Measurements from ENCODE around the gene SPCS2. TPM values are rescaled to one million over a fixed set of nuclear protein-coding genes. Genes with fewer than 3 reads are reported as not detected.

SPCS2 gene
- total RNA-seq: 119 to 141 TPM (median 133 TPM) in 3 replicates
- long read RNA-seq, partial matches to known transcripts: 0 of 13 reads
- long read RNA-seq, other reads (novel, unspliced or antisense): 6 of 13 reads

DNA sequence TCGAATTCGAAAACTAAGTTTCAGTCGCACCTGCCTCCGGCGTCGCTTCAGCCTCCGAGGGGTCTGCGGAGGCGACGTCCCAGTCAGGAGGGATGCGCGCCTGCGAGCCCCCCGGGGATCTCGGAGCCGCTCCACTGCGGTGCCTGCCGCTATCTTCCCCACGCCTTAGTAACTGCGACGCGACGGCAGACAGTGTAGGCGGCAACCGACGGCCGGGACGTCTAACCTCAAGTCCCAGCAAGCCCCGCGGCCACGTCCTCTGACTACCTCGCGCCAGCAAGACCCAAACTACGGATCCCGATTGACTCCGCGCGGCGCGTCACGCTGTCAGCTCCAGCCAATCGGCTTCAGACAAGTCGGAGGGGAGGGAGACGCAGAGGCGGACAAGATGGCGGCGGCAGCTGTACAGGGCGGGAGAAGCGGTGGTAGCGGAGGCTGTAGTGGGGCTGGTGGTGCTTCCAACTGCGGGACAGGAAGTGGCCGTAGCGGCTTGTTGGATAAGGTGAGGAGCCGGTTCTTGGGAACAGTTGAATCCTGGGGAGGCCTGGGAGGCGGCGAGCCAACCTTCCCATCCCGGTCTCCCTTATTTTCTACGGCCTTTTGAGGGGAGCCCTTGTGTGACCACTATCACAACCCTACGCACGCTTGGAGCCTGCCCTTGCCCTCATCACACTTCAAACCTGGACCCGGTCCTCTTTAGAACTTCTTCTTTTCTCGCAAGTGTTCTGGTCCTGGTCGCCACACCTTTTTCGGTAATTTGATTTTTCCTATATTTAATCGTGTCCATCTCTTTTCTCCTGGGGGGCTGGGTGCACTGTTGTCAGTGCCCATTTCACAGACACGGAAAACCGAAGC, at the start of gene SPCS2, which contains the start of gene XRRA1:
SPCS2 (plus strand) TSS at position 369 of the 855 bp plus-strand sequence; CDS start at position 389, 20 bp downstream.
XRRA1 (minus strand) TSS at position 194 of the 855 bp plus-strand sequence. CDS start 8,213 bp downstream, outside the sequence.
- peaks cover 33% of the 10 kb centered on the region for H3K4me1 Mint-ChIP-seq (ENCODE audit: low read depth)
- peak within 1 kb of the TSS; percentile 89 for H3K4me3 Mint-ChIP-seq (ENCODE audit: unreplicated experiment)
- TF ChIP-seq, protein P1, sequence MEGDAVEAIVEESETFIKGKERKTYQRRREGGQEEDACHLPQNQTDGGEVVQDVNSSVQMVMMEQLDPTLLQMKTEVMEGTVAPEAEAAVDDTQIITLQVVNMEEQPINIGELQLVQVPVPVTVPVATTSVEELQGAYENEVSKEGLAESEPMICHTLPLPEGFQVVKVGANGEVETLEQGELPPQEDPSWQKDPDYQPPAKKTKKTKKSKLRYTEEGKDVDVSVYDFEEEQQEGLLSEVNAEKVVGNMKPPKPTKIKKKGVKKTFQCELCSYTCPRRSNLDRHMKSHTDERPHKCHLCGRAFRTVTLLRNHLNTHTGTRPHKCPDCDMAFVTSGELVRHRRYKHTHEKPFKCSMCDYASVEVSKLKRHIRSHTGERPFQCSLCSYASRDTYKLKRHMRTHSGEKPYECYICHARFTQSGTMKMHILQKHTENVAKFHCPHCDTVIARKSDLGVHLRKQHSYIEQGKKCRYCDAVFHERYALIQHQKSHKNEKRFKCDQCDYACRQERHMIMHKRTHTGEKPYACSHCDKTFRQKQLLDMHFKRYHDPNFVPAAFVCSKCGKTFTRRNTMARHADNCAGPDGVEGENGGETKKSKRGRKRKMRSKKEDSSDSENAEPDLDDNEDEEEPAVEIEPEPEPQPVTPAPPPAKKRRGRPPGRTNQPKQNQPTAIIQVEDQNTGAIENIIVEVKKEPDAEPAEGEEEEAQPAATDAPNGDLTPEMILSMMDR (IDR thresholded peaks at IDR 0.05): no peak
- peak; percentile 100 for DNase-seq (ENCODE audit: low spot score)
- no peaks in the 10 kb centered on the region for H3K9me3 Mint-ChIP-seq (ENCODE audit: low read depth)
- peak within 1 kb of the TSS; percentile 97 for H3K27ac Mint-ChIP-seq (ENCODE audit: unreplicated experiment)
- no peaks in the 10 kb centered on the region for H3K36me3 Mint-ChIP-seq (ENCODE audit: low read depth)
- no peaks in the 10 kb centered on the region for H3K27me3 Mint-ChIP-seq (ENCODE audit: low read depth)

DNA sequence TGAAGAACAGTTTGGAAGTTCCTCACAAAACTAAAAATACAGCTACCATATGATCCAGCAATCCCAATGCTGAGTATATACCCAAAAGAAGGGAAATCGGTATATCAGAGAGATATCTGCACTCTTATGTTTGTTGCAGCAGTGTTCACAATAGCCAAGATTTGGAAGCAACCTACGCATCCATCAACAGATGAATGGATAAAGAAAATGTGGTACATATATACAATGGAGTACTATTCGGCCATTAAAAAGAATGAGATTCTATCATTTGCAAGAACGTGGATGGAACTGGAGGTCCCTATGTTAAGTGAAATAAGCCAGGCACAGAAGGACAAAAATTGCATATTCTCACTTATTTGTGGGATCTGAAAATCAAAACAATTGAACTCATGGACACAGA, 46.7 kb upstream of the SPCS2 start:
- no peaks in the 10 kb centered on the region for H3K27me3 Mint-ChIP-seq (ENCODE audit: low read depth)
- peaks cover 42% of the 10 kb centered on the region for H3K9me3 Mint-ChIP-seq (ENCODE audit: low read depth)
- no peak overlapping the region for H3K4me3 Mint-ChIP-seq (ENCODE audit: unreplicated experiment)
- no peak for DNase-seq (ENCODE audit: low spot score)
- no peak overlapping the region for H3K27ac Mint-ChIP-seq (ENCODE audit: unreplicated experiment)
- no peaks in the 10 kb centered on the region for H3K4me1 Mint-ChIP-seq (ENCODE audit: low read depth)
- TF ChIP-seq, protein P1 (IDR thresholded peaks at IDR 0.05): no peak
- H3K36me3 Mint-ChIP-seq (ENCODE audit: low read depth): peaks cover 29% of the 10 kb centered on the region

DNA sequence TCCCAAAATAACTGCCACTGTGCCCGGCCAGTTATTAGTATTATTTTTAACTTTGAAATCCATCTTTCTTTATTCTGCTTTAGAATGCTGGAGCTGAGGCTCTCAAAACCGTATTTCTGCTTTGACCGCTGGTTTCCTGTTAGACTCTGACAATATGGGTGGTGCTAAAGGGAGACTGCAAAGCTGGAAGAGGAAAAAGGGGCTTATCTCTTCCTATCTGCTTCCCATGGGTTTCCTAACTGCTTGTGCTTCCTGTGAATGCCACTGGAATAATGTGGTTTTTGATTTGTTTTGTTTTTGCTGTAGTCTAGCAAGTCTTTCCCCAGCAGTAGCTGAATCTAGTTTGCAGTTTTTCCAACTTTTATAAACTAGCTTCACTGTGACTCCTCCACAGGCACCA, 43.7 kb upstream of the SPCS2 start:
- Mint-ChIP-seq H3K36me3 (ENCODE audit: low read depth) (peaks cover 24% of the 10 kb centered on the region), H3K4me1 (ENCODE audit: low read depth) (no peaks in the 10 kb centered on the region), H3K9me3 (ENCODE audit: low read depth) (peaks cover 21% of the 10 kb centered on the region), H3K4me3 (ENCODE audit: unreplicated experiment) (no peak overlapping the region), H3K27ac (ENCODE audit: unreplicated experiment) (peak overlapping the region; percentile 11), H3K27me3 (ENCODE audit: low read depth) (no peaks in the 10 kb centered on the region)
- DNase-seq (ENCODE audit: low spot score): no peak
- TF ChIP-seq, protein P1 (IDR thresholded peaks at IDR 0.05): no peak

DNA sequence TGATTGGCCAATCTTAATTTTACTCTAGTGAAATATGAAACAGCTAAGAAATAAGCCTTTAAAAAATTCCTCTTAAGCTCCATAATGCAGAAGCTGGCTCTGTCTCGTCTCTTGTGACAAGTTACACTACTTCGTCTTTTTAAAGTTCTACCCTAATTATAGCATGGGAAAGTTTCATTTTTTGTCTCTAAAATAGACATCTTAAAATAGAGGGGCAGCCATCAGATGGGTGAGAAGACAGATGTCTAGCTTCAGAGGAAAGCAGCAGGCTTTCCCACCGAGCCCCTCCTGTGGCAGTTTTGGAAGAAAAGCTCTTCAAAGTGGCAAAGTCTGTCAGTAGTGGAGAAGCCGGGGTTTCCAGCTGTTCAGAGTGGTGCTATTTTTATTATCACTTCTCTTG, 39.7 kb upstream of the SPCS2 start:
- H3K4me1 Mint-ChIP-seq (ENCODE audit: low read depth): no peaks in the 10 kb centered on the region
- H3K4me3 Mint-ChIP-seq (ENCODE audit: unreplicated experiment): no peak overlapping the region
- TF ChIP-seq, protein P1 (IDR thresholded peaks at IDR 0.05): no peak
- H3K27ac Mint-ChIP-seq (ENCODE audit: unreplicated experiment): no peak overlapping the region
- no peaks in the 10 kb centered on the region for H3K27me3 Mint-ChIP-seq (ENCODE audit: low read depth)
- DNase-seq (ENCODE audit: low spot score): no peak
- H3K9me3 Mint-ChIP-seq (ENCODE audit: low read depth): no peaks in the 10 kb centered on the region
- H3K36me3 Mint-ChIP-seq (ENCODE audit: low read depth): peaks cover 16% of the 10 kb centered on the region

DNA sequence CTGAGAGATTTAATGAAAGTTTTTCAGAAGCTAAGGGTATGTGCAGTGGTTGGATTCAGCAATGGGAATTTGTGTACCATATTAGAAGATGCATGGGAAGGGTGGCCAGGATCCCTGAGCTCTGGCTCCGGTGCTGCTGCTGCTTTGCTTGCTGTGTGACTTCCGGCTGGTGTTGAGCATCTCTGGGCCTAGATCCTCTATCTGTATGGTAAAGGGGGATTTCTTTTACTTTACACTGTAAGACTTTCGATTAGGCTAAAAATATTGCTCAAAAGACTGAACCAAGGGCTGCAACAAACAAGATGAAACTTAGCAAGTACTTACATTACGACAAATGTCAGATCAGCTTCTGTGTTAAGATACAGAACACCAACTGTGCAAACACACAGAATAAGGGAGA, 39.3 kb upstream of the SPCS2 start:
- Mint-ChIP-seq H3K4me3 (ENCODE audit: unreplicated experiment) (no peak overlapping the region), H3K4me1 (ENCODE audit: low read depth) (no peaks in the 10 kb centered on the region), H3K9me3 (ENCODE audit: low read depth) (no peaks in the 10 kb centered on the region), H3K27ac (ENCODE audit: unreplicated experiment) (no peak overlapping the region), H3K36me3 (ENCODE audit: low read depth) (peaks cover 16% of the 10 kb centered on the region), H3K27me3 (ENCODE audit: low read depth) (no peaks in the 10 kb centered on the region)
- TF ChIP-seq, protein P1 (IDR thresholded peaks at IDR 0.05): no peak
- no peak for DNase-seq (ENCODE audit: low spot score)
